BJ (cell line): Measurements from ENCODE around the gene DIP2C. TPM values are rescaled to one million over a fixed set of nuclear protein-coding genes. Genes with fewer than 3 reads are reported as not detected.

Source experiments
- CTCF ChIA-PET: fragments of 350-600 bp; formaldehyde crosslinking; extraction: SDS; loops from one replicate; lab custom pipeline; 2021; ENCODE audit warnings: antibody characterized with exemption, inconsistent platforms; lab: Yijun Ruan, JAX
- POLR2A ChIA-PET: fragments of 300-600 bp; sonication (Branson Sonifier 250); formaldehyde crosslinking; extraction: SDS; loops from one replicate; lab custom pipeline; 2021; ENCODE audit warnings: antibody characterized with exemption; lab: Charles Lee
- DNase-seq: peaks from one replicate; pipeline ENCODE4 v3.0.0-alpha.2; 2011; ENCODE audit warnings: low read depth
- H3K27me3 ChIP-seq: 2 replicates; pipeline ENCODE4 v1.6.0; 2011; ENCODE audit warnings: low read length; ENCODE audit not compliant: control insufficient read depth, insufficient read depth
- H3K36me3 ChIP-seq: 2 replicates; pipeline ENCODE4 v1.5.1; 2011; ENCODE audit warnings: low read length; ENCODE audit not compliant: control insufficient read depth, insufficient read depth
- H3K4me3 ChIP-seq: 2 replicates; pipeline ENCODE4 v1.5.1; 2011; ENCODE audit warnings: low read depth, mild to moderate bottlenecking, control low read depth, low read length
- polyA plus RNA-seq: library from polyadenylated mRNA; depleted of rRNA; stranded (reverse); fragments of >200 nt; gene quantifications from 2 replicates; pipeline ENCODE4 v1.2.3, GENCODE V29; 2011
- TF ChIP-seq, protein P1 (sequence below): IDR thresholded peaks from 2 replicates; pipeline ENCODE4 v1.5.1; 2011; ENCODE audit warnings: low read depth, mild to moderate bottlenecking, control low read depth, inconsistent platforms, low read length, moderate library complexity; ENCODE audit not compliant: insufficient read depth

Gene DIP2C
- polyA plus RNA-seq, 1 experiment: 9.3 TPM

DNA sequence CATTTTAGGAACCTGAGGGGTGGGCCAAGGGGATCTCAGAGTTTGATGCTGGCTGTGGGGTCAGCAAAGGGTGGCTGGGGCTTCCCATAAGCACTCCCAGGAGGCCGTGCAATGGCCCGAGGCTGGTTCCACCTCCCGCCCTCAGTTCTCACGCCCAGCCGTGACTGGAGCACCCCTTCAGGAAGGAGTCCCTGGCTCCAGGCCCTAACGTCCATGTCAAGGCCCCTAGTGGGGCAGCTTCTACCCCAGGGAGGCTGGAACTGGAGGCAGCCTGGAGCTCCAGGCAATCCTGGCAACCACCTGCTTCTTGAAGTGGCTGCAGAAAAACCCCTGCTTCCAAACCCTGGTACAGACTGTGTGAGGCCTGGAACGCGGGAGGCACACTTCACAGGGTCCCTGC lies 165.5 kb downstream of the DIP2C start:
- TF ChIP-seq, protein P1, sequence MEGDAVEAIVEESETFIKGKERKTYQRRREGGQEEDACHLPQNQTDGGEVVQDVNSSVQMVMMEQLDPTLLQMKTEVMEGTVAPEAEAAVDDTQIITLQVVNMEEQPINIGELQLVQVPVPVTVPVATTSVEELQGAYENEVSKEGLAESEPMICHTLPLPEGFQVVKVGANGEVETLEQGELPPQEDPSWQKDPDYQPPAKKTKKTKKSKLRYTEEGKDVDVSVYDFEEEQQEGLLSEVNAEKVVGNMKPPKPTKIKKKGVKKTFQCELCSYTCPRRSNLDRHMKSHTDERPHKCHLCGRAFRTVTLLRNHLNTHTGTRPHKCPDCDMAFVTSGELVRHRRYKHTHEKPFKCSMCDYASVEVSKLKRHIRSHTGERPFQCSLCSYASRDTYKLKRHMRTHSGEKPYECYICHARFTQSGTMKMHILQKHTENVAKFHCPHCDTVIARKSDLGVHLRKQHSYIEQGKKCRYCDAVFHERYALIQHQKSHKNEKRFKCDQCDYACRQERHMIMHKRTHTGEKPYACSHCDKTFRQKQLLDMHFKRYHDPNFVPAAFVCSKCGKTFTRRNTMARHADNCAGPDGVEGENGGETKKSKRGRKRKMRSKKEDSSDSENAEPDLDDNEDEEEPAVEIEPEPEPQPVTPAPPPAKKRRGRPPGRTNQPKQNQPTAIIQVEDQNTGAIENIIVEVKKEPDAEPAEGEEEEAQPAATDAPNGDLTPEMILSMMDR: no peak
- Histone ChIP-seq H3K27me3 (no peaks in the 10 kb centered on the region), H3K36me3 (peaks cover 4% of the 10 kb centered on the region), H3K4me3 (no peak overlapping the region)
- ChIA-PET CTCF (no interaction called here), POLR2A (no interaction called here)
- DNase-seq: no peak

DNA sequence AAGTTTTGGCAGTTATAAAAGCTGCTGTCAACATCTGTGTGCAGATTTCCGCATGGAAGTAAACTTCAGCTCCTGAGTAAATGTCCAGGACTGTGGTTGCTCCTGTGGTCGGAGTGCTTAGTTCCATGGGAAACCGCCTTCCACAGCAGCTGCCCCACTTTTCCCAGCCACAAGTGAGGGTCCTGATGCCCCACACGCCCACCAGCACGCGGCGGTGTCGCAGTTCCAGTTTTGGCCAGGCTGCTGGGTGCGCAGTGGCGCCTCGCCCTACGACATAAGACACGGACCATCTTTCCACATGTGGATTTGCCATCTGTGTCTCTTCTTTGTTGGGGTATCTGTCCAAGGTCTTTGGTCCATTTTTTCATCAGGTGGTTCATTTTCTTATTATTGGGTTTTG lies 167.1 kb downstream of the DIP2C start:
- TF ChIP-seq, protein P1: no peak
- Histone ChIP-seq H3K36me3 (peaks cover 4% of the 10 kb centered on the region), H3K27me3 (no peaks in the 10 kb centered on the region), H3K4me3 (no peak overlapping the region)
- CTCF ChIA-PET: no interaction called here
- DNase-seq: no peak
- POLR2A ChIA-PET: no interaction called here

DNA sequence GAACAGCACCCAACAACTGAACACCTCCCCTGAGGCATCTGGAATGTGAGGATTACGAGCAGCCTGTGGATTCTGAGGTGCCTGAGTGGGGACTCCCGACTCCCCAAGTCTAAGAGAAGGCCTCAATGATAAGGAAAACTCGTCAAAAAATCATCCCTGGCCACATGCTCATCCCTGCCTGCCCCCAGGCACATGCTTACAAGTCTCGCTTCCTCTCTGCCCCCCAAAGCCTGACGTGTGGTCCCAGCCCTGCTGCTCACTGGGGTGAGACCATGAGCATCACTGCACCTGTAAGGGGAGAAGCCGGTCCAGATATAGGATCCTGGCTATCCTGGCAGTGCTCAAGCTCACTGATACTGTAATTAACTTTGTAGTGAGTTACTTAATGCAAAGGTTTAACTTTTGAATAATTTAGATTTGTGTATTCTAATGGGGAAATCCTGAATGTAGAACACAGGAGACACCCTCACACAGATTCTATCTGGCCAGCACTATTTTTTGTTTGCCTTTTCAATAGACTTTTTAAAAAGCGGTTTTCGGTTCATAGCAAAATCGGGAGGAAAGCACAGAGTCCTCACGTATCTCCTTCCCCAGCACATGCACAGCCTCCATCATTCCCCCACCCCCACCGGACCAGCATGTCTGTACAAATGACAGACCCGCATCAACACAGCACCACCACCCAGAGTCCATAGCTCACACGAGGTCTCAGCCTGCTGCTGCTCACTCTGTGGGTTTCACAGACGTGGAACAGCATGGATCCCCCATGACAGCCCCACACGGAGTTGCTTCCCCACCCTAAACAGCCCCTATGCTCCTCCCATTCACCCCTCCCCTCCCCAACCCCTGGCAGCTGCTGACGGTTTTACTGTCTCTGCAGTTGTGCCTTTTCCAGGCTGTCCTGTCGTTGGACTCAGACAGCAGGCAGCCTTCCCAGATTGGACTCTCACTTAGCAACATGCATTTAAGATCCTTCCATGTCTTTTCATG lies 167.9 kb downstream of the DIP2C start:
- no peak overlapping the region for H3K4me3 ChIP-seq
- ChIA-PET CTCF (no interaction called here), POLR2A (no interaction called here)
- peaks cover 4% of the 10 kb centered on the region for H3K36me3 ChIP-seq
- no peaks in the 10 kb centered on the region for H3K27me3 ChIP-seq
- TF ChIP-seq, protein P1: no peak
- DNase-seq: no peak

DNA sequence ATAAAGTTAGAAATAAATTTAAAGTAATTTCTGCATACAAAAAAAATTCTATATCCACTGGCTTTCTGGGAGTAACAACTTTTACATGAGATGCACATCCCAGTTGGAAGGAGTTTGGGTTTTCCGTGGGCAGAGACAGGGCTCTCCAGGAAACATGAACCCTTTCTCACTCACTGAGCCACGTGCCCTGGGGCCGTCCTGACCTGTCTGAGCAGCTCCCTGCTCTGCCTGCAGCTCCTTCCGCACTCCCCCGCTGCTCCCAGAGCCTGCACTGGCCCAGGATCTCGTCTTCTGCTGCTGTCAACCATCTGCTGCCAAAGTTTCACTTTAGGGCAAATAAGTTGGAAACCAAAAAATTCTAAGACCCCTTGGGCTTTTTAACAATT lies 169.1 kb downstream of the DIP2C start:
- CTCF ChIA-PET: no interaction called here

More for the DNA sequence above, 169.1 kb downstream of the DIP2C start:
- peaks cover 4% of the 10 kb centered on the region for H3K36me3 ChIP-seq
- no peaks in the 10 kb centered on the region for H3K27me3 ChIP-seq
- no peak for DNase-seq
- H3K4me3 ChIP-seq: no peak overlapping the region
- POLR2A ChIA-PET: no interaction called here
- TF ChIP-seq, protein P1: no peak
